Activated CD4-positive, CD25-positive, alpha-beta regulatory T cell treated with anti-CD3 and anti-CD28 coated beads, Interleukin-2, amount 50 U/mL, for 16 hours (primary cell): Measurements from ENCODE around the gene ENSA.
A peak's percentile ranks its signal among the peaks of the same experiment; 100 is the strongest.
"Not testable (repeated sequence)": the region's sequence is repeated elsewhere in the genome, so short reads cannot be mapped to it uniquely, and the experiment has no call there.

ENCODE experiments used
- DNase-seq: peaks from one replicate; pipeline ENCODE4 v3.0.0-alpha.2; 2020; ENCODE audit warnings: low read depth, low spot score

Gene ENSA, protein sequence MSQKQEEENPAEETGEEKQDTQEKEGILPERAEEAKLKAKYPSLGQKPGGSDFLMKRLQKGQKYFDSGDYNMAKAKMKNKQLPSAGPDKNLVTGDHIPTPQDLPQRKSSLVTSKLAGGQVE

DNA sequence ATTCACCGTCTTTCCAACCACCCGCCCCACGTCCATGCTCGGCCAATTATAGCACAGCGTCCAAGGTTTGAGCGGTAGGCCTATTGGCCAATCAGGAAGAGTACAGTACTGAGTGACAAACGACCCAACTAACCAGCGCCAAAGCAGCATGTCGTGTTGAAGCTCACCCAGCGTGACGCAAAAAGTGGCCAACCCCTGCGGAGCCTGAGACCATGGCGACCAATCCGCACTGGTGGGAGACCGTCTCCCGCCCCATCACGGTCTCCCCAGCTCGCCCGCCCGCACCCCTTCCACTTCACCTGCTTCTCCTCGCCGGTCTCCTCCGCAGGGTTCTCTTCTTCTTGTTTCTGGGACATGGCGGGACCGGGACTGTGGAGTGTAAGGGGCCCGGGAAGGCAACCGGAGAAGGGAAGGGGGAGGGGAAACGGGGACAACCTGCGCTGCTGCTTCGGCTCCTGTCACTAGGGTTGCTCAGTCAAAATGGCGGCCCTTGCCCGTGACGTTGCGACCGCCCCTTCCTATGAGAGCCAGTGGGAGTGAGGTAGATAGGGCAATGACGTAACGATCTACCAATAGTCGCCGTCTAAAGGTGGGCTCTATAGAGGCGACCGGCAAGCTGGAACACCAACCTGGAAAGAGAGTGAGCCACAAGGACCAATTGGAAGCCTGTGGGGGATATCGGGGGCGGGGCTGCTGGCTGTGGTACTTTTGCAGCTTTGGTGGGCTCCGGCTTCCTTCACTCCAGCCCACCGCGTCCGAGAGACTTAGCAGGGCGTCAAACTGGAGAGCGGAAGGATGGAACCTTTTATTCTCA is at the start of gene ENSA:
ENSA (minus strand) TSS at position 498 of the 814 bp plus-strand sequence; CDS start at position 356, 142 bp downstream.
- peak; percentile 94 for DNase-seq

DNA sequence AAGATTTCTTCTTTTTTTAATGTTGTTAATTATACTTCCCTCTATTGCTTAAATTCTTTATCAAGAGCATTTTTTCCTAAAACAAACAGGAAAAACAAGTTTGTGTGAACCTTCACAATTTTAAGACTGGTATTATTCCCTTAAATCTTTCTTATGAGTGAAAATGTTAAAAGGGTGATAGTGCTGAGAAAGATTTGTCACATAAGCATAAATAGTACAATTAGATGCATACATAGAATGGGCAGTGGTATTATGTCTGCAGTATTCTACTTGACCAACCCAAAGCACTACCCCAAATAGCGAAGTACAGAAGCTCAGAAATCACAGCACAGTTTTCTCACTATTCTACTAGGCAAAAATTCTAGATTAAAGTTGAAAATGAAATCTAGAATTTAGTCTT is 49.6 kb upstream of the ENSA start:
- DNase-seq, result no peak

GRCh38 chr1:150674881-150675280 is 45.5 kb upstream of the ENSA start:
- DNase-seq, result no peak

- DNase-seq, result no peak
Observed at GRCh38 chr1:150663321-150663720, 33.9 kb upstream of the ENSA start.

DNA sequence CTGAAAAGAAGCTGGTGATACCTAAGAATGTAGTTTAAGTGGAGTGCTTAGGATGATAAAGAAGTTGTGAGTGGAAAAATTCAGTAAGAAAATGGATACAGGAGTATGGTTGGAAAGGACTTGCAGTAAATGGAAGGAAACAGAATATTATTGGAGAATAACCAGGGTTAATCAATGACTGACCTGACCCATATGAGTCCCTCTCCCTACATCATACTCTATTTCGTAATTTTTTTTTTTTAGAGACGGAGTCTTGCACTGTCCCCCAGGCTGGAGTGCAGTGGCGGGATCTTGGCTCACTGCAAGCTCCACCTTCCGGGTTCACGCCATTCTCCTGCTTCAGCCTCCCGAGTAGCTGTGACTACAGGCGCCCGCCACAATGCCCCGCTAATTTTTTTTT is 33.4 kb upstream of the ENSA start:
- no peak for DNase-seq

GRCh38 chr1:150661156-150661555 is 31.7 kb upstream of the ENSA start:
- DNase-seq, result no peak

- DNase-seq, result no peak
Observed at GRCh38 chr1:150660584-150660983, 31.2 kb upstream of the ENSA start.

- DNase-seq, result not testable (repeated sequence)
Observed at GRCh38 chr1:150657064-150657463, 27.7 kb upstream of the ENSA start.

- not testable (repeated sequence) for DNase-seq
Observed at GRCh38 chr1:150654635-150655034, 25.2 kb upstream of the ENSA start.

GRCh38 chr1:150650193-150650592 is 20.8 kb upstream of the ENSA start:
- DNase-seq, result no peak

- DNase-seq, result no peak
Observed at GRCh38 chr1:150649441-150650075, 20.1 kb upstream of the ENSA start.

- no peak for DNase-seq
Observed at GRCh38 chr1:150642296-150642695, 12.9 kb upstream of the ENSA start.

DNA sequence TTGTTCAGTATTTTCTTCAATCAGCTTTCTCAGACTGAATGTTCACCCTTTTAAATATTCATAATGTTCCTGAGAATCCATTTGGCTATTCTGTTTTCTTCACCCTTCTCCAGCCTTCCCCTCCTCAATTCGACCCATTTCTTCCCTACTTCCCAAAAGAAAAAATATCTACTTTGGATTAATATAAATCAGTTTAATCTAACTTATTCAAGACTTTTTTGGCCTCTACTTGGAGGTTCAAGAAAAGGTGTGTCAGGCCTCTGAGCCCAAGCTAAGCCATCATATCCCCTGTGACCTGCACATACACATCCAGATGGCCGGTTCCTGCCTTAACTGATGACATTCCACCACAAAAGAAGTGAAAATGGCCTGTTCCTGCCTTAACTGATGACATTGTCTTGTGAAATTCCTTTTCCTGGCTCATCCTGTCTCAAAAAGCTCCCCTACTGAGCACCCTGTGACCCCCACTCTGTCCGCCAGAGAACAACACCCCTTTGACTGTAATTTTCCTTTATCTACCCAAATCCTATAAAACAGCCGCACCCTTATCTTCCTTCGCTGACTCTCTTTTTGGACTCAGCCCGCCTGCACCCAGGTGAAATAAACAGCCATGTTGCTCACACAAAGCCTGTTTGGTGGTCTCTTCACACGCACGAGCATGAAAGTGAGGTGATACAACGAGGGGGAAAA is 11.9 kb upstream of the ENSA start:
- DNase-seq, result not testable (repeated sequence)

- DNase-seq, result not testable (repeated sequence)
Observed at GRCh38 chr1:150638430-150638829, 9.0 kb upstream of the ENSA start.

- DNase-seq, result not testable (repeated sequence)
Observed at GRCh38 chr1:150634839-150635622, 5.6 kb upstream of the ENSA start.

DNA sequence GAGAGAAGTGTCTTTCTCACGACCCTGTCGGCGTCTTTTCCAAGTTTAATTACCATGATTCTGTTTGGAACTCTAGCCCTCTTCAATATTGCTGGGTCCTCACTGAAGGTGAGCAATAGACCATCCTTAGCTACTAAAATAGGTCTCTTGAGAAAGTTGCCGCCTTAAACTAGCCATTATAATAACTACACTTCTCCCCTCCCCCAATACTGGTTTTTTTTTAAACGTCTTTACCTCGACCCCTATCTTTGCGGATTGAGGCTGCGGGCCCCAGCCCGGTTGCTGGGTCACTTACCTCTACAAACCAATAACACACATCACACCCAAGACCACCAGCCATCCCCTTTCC is 672 bp downstream of the ENSA start:
- DNase-seq, result no peak

GRCh38 chr1:150627826-150628410 is 1.5 kb downstream of the ENSA start:
- no peak for DNase-seq

- no peak for DNase-seq
Observed at GRCh38 chr1:150626150-150626549, 3.3 kb downstream of the ENSA start.

DNA sequence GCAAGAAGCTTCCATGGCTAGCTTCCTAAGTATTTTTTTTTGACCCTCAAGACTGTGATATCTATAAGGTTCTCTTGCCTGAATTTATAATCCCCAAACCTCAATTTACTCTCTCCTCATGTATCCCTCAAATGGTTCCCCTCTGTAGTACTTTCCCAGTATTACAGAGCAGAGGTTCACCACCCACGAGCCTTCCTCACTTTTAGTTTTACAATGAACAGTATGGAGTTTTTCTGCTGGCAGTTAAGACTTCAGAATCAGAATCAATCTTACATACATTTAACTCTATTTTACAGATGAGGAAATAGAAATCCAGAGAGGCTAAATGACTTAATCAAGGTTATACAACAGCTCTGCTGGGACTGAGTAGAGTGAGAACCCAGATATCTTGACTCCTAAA is 4.9 kb downstream of the ENSA start:
- not testable (repeated sequence) for DNase-seq

- DNase-seq, result not testable (repeated sequence)
Observed at GRCh38 chr1:150624134-150624533, 5.3 kb downstream of the ENSA start.

DNA sequence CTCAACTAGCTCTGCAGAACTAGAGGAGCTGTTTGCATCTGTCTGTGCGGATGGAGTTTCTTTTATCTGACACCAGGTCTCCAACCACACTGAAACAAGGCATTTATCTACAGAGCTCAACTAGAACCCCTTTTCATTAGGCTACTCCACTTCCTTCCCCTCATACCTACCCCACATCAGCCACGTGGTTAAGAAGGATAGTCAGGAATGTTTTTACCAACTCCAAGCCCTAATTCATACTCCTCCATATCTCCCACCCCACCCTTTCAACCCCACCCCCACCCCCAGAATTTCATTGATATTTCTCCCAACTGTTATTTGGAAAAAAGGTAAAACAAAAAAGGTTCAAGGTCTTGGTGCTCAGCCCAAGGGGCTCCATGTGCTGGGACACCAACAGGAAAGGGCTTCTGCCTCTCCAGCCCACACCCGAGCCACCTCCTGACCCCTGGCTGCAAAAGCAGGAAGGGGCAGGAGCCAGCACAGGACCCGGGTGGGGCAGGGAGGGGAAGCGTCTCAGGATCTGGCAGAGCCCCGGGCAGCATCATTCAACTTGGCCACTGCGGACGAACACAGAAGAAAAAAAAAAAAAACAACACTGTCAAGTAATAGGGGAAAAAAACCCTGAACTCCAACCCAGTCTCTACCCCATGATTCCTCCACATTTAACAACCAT is 7.0 kb downstream of the ENSA start:
- DNase-seq, result no peak
